OCI-LY3 (cell line): Measurements from ENCODE around the gene TRPM5.
A peak's percentile ranks its signal among the peaks of the same experiment; 100 is the strongest.

Source experiments
- H2AFZ ChIP-seq: fragments of 200-600, 300-600 bp; shearing (Covaris generic); 2 replicates; pipeline ENCODE4 v1.6.0; 2014; ENCODE audit warnings: antibody characterized with exemption, low read depth, low read length
- H3K27ac ChIP-seq: fragments of 200-600, 300-600 bp; sonication (generic); 2 replicates; pipeline ENCODE4 v1.5.1; 2014; ENCODE audit warnings: mild to moderate bottlenecking, low read length, moderate library complexity, mixed read lengths
- H3K27me3 ChIP-seq: fragments of 200-600, 300-600 bp; sonication (generic); 2 replicates; pipeline ENCODE4 v1.6.1; 2014; ENCODE audit warnings: low read depth, low read length, mixed read lengths
- H3K36me3 ChIP-seq: fragments of 200-600, 300-600 bp; sonication (generic); replicated peaks from 2 replicates; pipeline ENCODE3; 2014; ENCODE audit warnings: low read depth, low read length, mixed read lengths
- H3K4me1 ChIP-seq: fragments of 300-600, 200-600 bp; sonication (generic); 2 replicates; pipeline ENCODE4 v1.6.1; 2014; ENCODE audit warnings: low read length, mixed read lengths
- H3K4me2 ChIP-seq: fragments of 200-600, 300-600 bp; sonication (generic); 2 replicates; pipeline ENCODE4 v1.6.1; 2014; ENCODE audit warnings: low read length, mixed read lengths
- H3K4me3 ChIP-seq: fragments of 300-600, 200-600 bp; sonication (generic); 2 replicates; pipeline ENCODE4 v1.5.1; 2014; ENCODE audit warnings: antibody characterized with exemption, mild to moderate bottlenecking, low read length, moderate library complexity
- H3K79me2 ChIP-seq: fragments of 300-600, 200-600 bp; shearing (Covaris generic); 2 replicates; pipeline ENCODE4 v1.6.1; 2014; ENCODE audit warnings: mild to moderate bottlenecking, low read length, mixed read lengths
- H3K9ac ChIP-seq: fragments of 300-600, 200-600 bp; shearing (Covaris generic); 2 replicates; pipeline ENCODE4 v1.6.0; 2014; ENCODE audit warnings: mild to moderate bottlenecking, low read length, moderate library complexity
- H3K9me3 ChIP-seq: fragments of 200-600, 300-600 bp; shearing (Covaris generic); 2 replicates; pipeline ENCODE4 v1.6.1; 2014; ENCODE audit warnings: low read length, mixed read lengths; ENCODE audit not compliant: insufficient read depth
- H4K20me1 ChIP-seq: fragments of 200-600, 300-600 bp; sonication (generic); 2 replicates; pipeline ENCODE4 v1.6.1; 2016; ENCODE audit warnings: low read length, mixed read lengths; ENCODE audit not compliant: insufficient read depth
- EZH2phosphoT487 ChIP-seq: fragments of 200-600 bp; shearing (Covaris generic); IDR thresholded peaks from 2 replicates; pipeline ENCODE4 v1.6.1; 2018; ENCODE audit warnings: antibody characterized with exemption, mixed run types, low read depth
- TF ChIP-seq, protein P1 (sequence below): fragments of 200-600, 300-600 bp; sonication (generic); IDR thresholded peaks from 2 replicates; pipeline ENCODE4 v1.5.1; 2014; ENCODE audit warnings: antibody characterized with exemption, low read length, low read depth

The TRPM5 gene

DNA sequence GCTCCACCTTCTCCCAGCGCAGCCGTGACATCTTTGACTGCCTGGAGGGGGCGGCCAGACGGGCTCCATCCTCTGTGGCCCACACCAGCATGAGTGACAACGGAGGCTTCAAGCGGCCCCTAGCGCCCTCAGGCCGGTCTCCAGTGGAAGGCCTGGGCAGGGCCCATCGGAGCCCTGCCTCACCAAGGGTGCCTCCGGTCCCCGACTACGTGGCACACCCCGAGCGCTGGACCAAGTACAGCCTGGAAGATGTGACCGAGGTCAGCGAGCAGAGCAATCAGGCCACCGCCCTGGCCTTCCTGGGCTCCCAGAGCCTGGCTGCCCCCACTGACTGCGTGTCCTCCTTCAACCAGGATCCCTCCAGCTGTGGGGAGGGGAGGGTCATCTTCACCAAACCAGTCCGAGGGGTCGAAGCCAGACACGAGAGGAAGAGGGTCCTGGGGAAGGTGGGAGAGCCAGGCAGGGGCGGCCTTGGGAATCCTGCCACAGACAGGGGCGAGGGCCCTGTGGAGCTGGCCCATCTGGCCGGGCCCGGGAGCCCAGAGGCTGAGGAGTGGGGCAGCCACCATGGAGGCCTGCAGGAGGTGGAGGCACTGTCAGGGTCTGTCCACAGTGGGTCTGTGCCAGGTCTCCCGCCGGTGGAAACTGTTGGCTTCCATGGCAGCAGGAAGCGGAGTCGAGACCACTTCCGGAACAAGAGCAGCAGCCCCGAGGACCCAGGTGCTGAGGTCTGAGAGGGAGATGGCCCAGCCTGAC, 41.2 kb downstream of the TRPM5 start:
- no peak overlapping the region for H3K4me2 ChIP-seq
- no peak overlapping the region for H3K9ac ChIP-seq
- peaks cover 11% of the 10 kb centered on the region for H3K4me1 ChIP-seq
- H3K27me3 ChIP-seq: no peaks in the 10 kb centered on the region
- no peak for TF ChIP-seq EZH2phosphoT487
- TF ChIP-seq, protein P1, sequence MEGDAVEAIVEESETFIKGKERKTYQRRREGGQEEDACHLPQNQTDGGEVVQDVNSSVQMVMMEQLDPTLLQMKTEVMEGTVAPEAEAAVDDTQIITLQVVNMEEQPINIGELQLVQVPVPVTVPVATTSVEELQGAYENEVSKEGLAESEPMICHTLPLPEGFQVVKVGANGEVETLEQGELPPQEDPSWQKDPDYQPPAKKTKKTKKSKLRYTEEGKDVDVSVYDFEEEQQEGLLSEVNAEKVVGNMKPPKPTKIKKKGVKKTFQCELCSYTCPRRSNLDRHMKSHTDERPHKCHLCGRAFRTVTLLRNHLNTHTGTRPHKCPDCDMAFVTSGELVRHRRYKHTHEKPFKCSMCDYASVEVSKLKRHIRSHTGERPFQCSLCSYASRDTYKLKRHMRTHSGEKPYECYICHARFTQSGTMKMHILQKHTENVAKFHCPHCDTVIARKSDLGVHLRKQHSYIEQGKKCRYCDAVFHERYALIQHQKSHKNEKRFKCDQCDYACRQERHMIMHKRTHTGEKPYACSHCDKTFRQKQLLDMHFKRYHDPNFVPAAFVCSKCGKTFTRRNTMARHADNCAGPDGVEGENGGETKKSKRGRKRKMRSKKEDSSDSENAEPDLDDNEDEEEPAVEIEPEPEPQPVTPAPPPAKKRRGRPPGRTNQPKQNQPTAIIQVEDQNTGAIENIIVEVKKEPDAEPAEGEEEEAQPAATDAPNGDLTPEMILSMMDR: no peak
- no peak overlapping the region for H3K4me3 ChIP-seq
- no peak overlapping the region for H3K27ac ChIP-seq
- no peaks in the 10 kb centered on the region for H4K20me1 ChIP-seq
- no peaks in the 10 kb centered on the region for H3K9me3 ChIP-seq
- H3K79me2 ChIP-seq: peaks cover 20% of the 10 kb centered on the region
- peaks cover 3% of the 10 kb centered on the region for H3K36me3 ChIP-seq
- H2AFZ ChIP-seq: no peak overlapping the region

DNA sequence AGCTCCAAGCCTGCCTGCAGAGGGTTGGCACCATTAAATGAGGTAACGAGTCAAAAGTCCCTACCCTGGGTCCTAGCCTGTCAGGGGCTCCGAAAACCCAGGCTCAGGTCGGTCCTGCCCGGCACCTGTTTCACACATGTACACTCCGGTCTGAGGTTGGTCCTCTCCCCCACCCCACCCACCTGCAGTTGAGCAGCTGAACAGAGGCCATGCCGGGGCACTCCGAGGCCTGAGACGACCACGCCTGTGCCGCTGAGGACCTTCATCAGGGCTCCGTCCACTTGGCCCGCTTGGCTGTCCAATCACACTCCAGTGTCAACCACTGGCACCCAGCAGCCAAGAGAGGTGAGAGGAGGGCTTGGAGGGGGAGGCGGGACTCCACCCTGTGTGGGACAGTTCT, 42.2 kb downstream of the TRPM5 start:
- Histone ChIP-seq H3K4me3 (peak overlapping the region; percentile 97; the same call in 1 of the 2 replicates), H3K4me1 (peaks cover 11% of the 10 kb centered on the region), H3K27ac (no peak overlapping the region), H3K36me3 (peaks cover 3% of the 10 kb centered on the region), H4K20me1 (no peaks in the 10 kb centered on the region), H3K9me3 (no peaks in the 10 kb centered on the region), H3K27me3 (no peaks in the 10 kb centered on the region), H3K79me2 (peaks cover 20% of the 10 kb centered on the region), H2AFZ (no peak overlapping the region), H3K4me2 (peak overlapping the region; percentile 95), H3K9ac (no peak overlapping the region)
- TF ChIP-seq, protein P1: no peak
- no peak for TF ChIP-seq EZH2phosphoT487

DNA sequence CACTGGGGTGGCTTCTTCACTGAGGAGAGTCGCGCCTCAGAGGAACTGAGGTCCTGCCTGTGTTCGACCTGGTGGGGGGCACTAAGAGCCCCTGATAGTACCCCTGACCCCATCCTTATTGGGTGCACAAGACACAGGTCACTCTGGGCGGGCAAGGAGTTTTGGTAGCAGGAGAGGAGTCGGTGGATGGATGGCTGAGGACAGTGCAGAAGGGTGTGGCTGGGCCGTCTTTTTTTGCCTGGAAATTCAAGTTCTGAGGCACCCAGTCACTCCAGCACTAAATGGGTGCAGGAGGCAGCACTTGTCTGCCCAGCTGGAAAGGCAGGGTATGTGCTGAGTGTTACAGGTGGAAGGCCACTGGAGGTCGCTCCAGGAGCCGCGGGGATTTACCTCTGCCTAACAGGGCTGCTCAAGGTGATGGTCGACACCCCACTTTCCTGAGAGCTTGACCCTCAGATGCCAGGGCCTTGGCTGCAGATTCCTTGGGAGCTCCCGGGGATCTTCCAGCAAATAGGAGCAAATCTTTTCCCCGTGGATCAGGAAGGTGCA, 42.8 kb downstream of the TRPM5 start:
- TF ChIP-seq EZH2phosphoT487: no peak
- TF ChIP-seq, protein P1: peak; percentile 11; the same call in 1 of the 2 replicates
- Histone ChIP-seq H3K9me3 (no peaks in the 10 kb centered on the region), H3K27ac (no peak overlapping the region), H3K4me2 (peak overlapping the region; percentile 95), H3K36me3 (peaks cover 3% of the 10 kb centered on the region), H3K4me3 (peak overlapping the region; percentile 97), H4K20me1 (no peaks in the 10 kb centered on the region), H2AFZ (no peak overlapping the region), H3K4me1 (peaks cover 11% of the 10 kb centered on the region), H3K9ac (peak overlapping the region; percentile 80), H3K27me3 (no peaks in the 10 kb centered on the region), H3K79me2 (peaks cover 20% of the 10 kb centered on the region)

DNA sequence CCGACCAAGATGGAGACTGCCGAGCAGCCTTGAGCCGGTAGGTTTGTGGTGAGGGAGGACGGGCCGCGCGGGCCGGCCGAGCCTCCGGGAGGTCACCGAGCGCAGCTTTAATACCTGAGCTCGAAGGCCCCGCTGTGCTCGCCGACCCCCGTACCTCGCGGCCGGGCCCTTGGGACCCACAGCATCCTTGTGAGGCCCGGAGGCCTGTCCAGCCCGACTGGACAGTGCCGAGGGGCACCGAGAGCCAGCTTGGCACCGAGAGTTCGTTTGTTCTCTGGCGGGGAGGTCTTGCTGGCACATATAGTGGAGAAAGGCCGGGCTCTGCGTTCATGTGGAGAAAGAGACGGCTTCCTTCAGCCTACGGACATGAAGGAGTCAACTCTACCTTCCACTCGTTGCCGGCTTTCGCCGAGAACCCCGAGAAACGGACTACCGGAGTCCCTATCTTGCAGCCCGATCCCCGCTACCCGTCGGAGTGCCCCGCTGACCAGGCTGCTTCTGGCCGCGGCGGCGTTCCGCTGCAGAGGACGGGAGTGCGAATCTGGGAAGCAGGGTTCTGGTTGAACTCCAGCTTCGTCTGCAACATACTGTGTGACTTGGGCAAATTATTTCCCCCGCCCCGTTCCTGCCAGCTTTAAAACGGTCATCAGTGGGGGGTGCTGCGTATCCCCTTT, 43.4 kb downstream of the TRPM5 start:
- Histone ChIP-seq H4K20me1 (no peaks in the 10 kb centered on the region), H3K27me3 (no peaks in the 10 kb centered on the region), H3K4me1 (peaks cover 11% of the 10 kb centered on the region), H3K9me3 (no peaks in the 10 kb centered on the region), H3K36me3 (peaks cover 3% of the 10 kb centered on the region), H3K27ac (peak overlapping the region; percentile 37; the same call in 1 of the 2 replicates), H3K9ac (peak overlapping the region; percentile 80), H3K79me2 (peaks cover 20% of the 10 kb centered on the region), H3K4me3 (peak overlapping the region; percentile 97), H3K4me2 (peak overlapping the region; percentile 95), H2AFZ (no peak overlapping the region)
- TF ChIP-seq, protein P1: no peak
- TF ChIP-seq EZH2phosphoT487: no peak
